Prostate gland (tissue), 2 donors: ENCODE results near the gene TEX261. TPM values are rescaled to one million over a fixed set of nuclear protein-coding genes. Genes with fewer than 3 reads are reported as not detected.

ENCODE experiments used
- DNase-seq: peaks from one replicate; pipeline ENCODE4 v3.0.0-alpha.2; 2019; ENCODE audit warnings: low spot score
- H3K27ac ChIP-seq, 2 donors: fragments of 200-600 bp; sonication (generic); 2 replicates each; pipeline ENCODE4 v1.5.1; 2017 to 2019
- H3K27me3 ChIP-seq: fragments of 200-600 bp; sonication (generic); replicated peaks from 2 replicates; pipeline ENCODE4 v1.5.1; 2019; ENCODE audit not compliant: insufficient read depth
- H3K36me3 ChIP-seq, 2 donors: fragments of 200-600 bp; sonication (generic); 1 replicate in 1 of 2; 2 replicates in 1 of 2; pipeline versions ENCODE4 v1.5.1 to v1.8.1; 2017 to 2019
- H3K4me1 ChIP-seq: fragments of 200-600 bp; sonication (generic); replicated peaks from 2 replicates; pipeline ENCODE4 v1.5.1; 2019
- H3K4me3 ChIP-seq, 2 donors: fragments of 200-600 bp; sonication (generic); 2 replicates each; pipeline ENCODE4 v1.5.1; 2017 to 2019
- H3K9me3 ChIP-seq: fragments of 200-600 bp; sonication (generic); 2 replicates; pipeline ENCODE4 v1.5.1; 2017
- POLR2A ChIP-seq: fragments of 450-650 bp; IDR thresholded peaks from one replicate; pipeline ENCODE4 v1.6.1; 2016; ENCODE audit warnings: antibody characterized with exemption, mild to moderate bottlenecking
- POLR2AphosphoS5 ChIP-seq: sonication (generic); formaldehyde crosslinking; IDR thresholded peaks from one replicate; pipeline ENCODE4 v1.6.1; 2017; ENCODE audit warnings: antibody characterized with exemption
- WGBS: methylation state at CpG from one replicate; pipeline ENCODE4 v1.1.5; 2018; 5-methylcytosine and 5-hydroxymethylcytosine counted together
- intact Hi-C: fragments of 100-400 bp; cut with DNase I; formaldehyde crosslinking; loops from one replicate; pipeline ENCODE4 v1.14.2; 2022
- small RNA-seq, 2 donors: library from RNA; depleted of rRNA; stranded (forward); fragments of <200 nt; gene quantifications; one replicate each; pipeline ENCODE3, GENCODE V24; 2016
- total RNA-seq, 2 donors: library from RNA; depleted of rRNA; stranded (reverse); fragments of >200 nt; gene quantifications; one replicate each; pipeline ENCODE4 v1.1.0, GENCODE V29; 2016
- TF ChIP-seq, protein P1 (sequence below), 4 experiments: fragments of 200-600 bp in 2 of 4; fragments of 450-650 bp in 2 of 4; sonication (generic) in 2 of 4; IDR thresholded peaks; 1 replicate in 3 of 4; 2 replicates in 1 of 4; pipeline ENCODE4 v1.5.1; 2016 to 2019; ENCODE audit warnings: antibody characterized with exemption in 4 of 4, mild to moderate bottlenecking in 2 of 4, moderate library complexity in 2 of 4

The TEX261 gene
- total RNA-seq, 2 donors from 2014 or later: 41.4 to 45.2 TPM

GRCh38 chr2:70937866-70938585 is 56.6 kb downstream of the TEX261 start:
- H3K27ac ChIP-seq: no peak overlapping the region
- WGBS: 74% methylated on average over 10 of the region's 10 CpGs
- H3K9me3 ChIP-seq: no peaks in the 10 kb centered on the region
- no peak overlapping the region for H3K4me3 ChIP-seq
- no peaks in the 10 kb centered on the region for H3K4me1 ChIP-seq
- TF ChIP-seq POLR2AphosphoS5 (no peak), POLR2A (no peak)
- TF ChIP-seq, protein P1, sequence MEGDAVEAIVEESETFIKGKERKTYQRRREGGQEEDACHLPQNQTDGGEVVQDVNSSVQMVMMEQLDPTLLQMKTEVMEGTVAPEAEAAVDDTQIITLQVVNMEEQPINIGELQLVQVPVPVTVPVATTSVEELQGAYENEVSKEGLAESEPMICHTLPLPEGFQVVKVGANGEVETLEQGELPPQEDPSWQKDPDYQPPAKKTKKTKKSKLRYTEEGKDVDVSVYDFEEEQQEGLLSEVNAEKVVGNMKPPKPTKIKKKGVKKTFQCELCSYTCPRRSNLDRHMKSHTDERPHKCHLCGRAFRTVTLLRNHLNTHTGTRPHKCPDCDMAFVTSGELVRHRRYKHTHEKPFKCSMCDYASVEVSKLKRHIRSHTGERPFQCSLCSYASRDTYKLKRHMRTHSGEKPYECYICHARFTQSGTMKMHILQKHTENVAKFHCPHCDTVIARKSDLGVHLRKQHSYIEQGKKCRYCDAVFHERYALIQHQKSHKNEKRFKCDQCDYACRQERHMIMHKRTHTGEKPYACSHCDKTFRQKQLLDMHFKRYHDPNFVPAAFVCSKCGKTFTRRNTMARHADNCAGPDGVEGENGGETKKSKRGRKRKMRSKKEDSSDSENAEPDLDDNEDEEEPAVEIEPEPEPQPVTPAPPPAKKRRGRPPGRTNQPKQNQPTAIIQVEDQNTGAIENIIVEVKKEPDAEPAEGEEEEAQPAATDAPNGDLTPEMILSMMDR (IDR thresholded peaks at IDR 0.05): no peak
- H3K36me3 ChIP-seq: no peaks in the 10 kb centered on the region
- intact Hi-C loops: no loop called here
- no peak for DNase-seq
- peaks cover 4% of the 10 kb centered on the region for H3K27me3 ChIP-seq

DNA sequence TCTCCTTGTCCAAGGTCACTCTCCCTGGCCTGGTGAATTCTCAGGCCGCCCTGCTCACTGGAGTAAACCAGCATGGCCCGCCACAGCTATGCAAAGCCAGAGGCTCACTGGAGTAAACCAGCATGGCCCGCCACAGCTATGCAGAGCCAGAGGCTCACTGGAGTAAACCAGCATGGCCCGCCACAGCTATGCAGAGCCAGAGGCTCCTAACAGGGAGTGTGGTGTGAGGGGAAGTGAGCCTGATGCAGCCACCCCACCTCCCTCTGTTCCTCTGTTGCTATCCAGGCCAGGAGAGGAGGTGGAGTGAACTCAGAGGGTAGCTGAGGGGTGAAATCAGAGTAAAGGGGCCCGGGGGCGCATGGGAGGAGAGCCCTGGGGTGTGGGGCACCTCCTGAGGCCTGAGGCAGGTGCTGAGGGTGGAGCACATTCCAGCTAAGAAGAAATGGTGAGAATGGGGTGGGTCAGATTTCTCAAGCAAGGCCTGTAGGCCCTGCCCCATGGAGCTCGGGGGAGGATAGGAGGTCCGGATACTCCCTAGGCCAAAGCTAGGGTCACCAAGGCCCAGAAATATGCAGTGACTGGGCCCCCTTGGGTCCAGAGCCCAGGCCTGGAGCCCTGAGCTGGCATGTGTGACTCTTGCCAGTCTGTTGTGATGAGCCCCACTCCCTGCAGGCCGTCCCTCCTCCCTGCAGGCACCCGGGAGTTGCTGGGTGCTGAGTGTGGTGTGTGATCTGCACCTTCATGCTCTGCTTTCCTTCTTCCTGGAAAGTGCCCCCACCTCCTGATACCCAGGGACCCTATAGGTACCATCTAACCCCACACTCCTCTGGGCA is 57.5 kb downstream of the TEX261 start:
- intact Hi-C loops: no loop called here
- Histone ChIP-seq H3K4me3 (no peak overlapping the region), H3K27me3 (peaks cover 4% of the 10 kb centered on the region), H3K4me1 (no peaks in the 10 kb centered on the region), H3K36me3 (no peaks in the 10 kb centered on the region), H3K27ac (no peak overlapping the region), H3K9me3 (no peaks in the 10 kb centered on the region)
- no peak for DNase-seq
- 84% methylated on average over 10 of the region's 10 CpGs for WGBS
- TF ChIP-seq, protein P1 (IDR thresholded peaks at IDR 0.05): no peak
- TF ChIP-seq POLR2AphosphoS5: no peak

- TF ChIP-seq, protein P1 (IDR thresholded peaks at IDR 0.05): no peak
- TF ChIP-seq POLR2A (no peak), POLR2AphosphoS5 (no peak)
- Histone ChIP-seq H3K36me3 (no peaks in the 10 kb centered on the region), H3K27me3 (peaks cover 4% of the 10 kb centered on the region), H3K27ac (no peak overlapping the region), H3K9me3 (no peaks in the 10 kb centered on the region), H3K4me1 (no peaks in the 10 kb centered on the region), H3K4me3 (no peak overlapping the region)
- intact Hi-C loops: no loop called here
- WGBS: 83% methylated on average over 10 of the region's 10 CpGs
- DNase-seq: no peak
These were observed 58.3 kb downstream of the TEX261 start for GRCh38 chr2:70936165-70936978.

Small RNA genes lying within 50 kb of the gene (small RNA-seq; reads per million reads assigned to genes)
- 0 reads per million in 2 donors for gene RN7SL160P

Other genes starting within 250 kb of the TEX261 start
- gene ADD2, start 226.7 kb downstream of the TEX261 start, total RNA-seq: 1 to 10 TPM in 1 of 2 donors, under 1 TPM in 1; 0.32 to 3.1 TPM
- gene FIGLA, start 204.2 kb downstream of the TEX261 start, total RNA-seq: not detected
- under 1 TPM in 1 of 2 donors, not detected in 1; 0.23 TPM for gene CLEC4F, start 174.3 kb downstream of the TEX261 start, total RNA-seq
- gene CD207, start 159.1 kb downstream of the TEX261 start, total RNA-seq: under 1 TPM; 0.23 to 0.28 TPM
- gene VAX2, start 94.3 kb downstream of the TEX261 start, total RNA-seq: under 1 TPM; 0.18 to 0.97 TPM
- 1 to 10 TPM in 1 of 2 donors, not detected in 1; 1.2 TPM for gene ATP6V1B1, start 59.0 kb downstream of the TEX261 start, total RNA-seq
- gene ANKRD53, start 16.2 kb downstream of the TEX261 start, total RNA-seq: under 1 TPM; 0.36 to 0.74 TPM
- 10 to 100 TPM; 56.4 to 58.5 TPM for gene NAGK, start 73.8 kb upstream of the TEX261 start, total RNA-seq
- 10 to 100 TPM; 18.2 to 41.4 TPM for gene MCEE, start 135.4 kb upstream of the TEX261 start, total RNA-seq
- gene MPHOSPH10, start 135.8 kb upstream of the TEX261 start, total RNA-seq: 10 to 100 TPM; 20.2 to 25.9 TPM
- gene PAIP2B, start 232.2 kb upstream of the TEX261 start, total RNA-seq: 10 to 100 TPM in 1 of 2 donors, 1 to 10 TPM in 1; 5.9 to 12.8 TPM